BE2C (cell line): ENCODE results near the gene ROCK2.

Experiments
- DNase-seq: peaks from one replicate; pipeline ENCODE4 v3.0.0-alpha.2; 2020
- H3K27me3 ChIP-seq: fragments of 250-450 bp; sonication (Bioruptor Pico); 2 replicates; pipeline ENCODE4 v1.5.1; 2020; ENCODE audit warnings: mild to moderate bottlenecking
- H3K36me3 ChIP-seq: fragments of 250-450 bp; sonication (Bioruptor Pico); 2 replicates; pipeline ENCODE4 v1.5.1; 2020; ENCODE audit warnings: mild to moderate bottlenecking
- H3K4me1 ChIP-seq: fragments of 250-450 bp; sonication (Bioruptor Pico); 2 replicates; pipeline ENCODE4 v1.5.1; 2020
- H3K4me3 ChIP-seq: 2 replicates; pipeline ENCODE4 v1.5.1; 2011; ENCODE audit warnings: low read depth, low read length
- H3K9me3 ChIP-seq: fragments of 250-450 bp; sonication (Bioruptor Pico); 2 replicates; pipeline ENCODE4 v1.5.1; 2020
- TF ChIP-seq, protein P1 (sequence below): IDR thresholded peaks from 2 replicates; pipeline ENCODE4 v1.5.1; 2012; ENCODE audit warnings: mild to moderate bottlenecking, low read depth, low read length

Gene ROCK2

DNA sequence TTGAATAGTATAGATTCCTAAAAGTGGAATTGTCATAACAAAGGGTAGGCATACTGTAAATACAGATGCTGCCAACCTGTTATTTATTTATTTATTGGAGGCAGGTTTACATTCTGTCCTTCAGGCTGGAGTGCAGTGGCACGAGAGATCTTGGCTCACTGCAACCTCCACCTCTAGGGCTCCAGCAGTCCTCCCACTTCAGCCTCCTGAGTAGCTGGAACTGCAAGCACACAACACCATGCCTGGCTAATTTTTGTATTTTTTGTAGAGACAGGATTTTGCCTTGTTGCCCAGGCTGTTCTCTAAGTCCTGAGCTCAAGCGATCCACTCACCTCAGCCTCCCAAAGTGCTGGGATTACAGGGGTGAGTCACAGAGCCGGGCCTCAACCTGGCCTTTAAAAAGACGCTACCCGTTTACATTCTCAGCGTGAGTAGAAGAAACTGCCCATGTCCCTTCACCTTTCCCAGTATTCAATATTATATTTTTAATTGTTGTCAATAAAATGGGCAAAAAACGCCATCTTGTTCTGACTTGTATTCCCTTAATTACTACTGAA, 3.0 kb upstream of the ROCK2 start:
- Histone ChIP-seq H3K27me3 (no peaks in the 10 kb centered on the region), H3K4me1 (no peaks in the 10 kb centered on the region), H3K9me3 (no peaks in the 10 kb centered on the region), H3K4me3 (no peak overlapping the region), H3K36me3 (no peaks in the 10 kb centered on the region)
- no peak for DNase-seq
- TF ChIP-seq, protein P1, sequence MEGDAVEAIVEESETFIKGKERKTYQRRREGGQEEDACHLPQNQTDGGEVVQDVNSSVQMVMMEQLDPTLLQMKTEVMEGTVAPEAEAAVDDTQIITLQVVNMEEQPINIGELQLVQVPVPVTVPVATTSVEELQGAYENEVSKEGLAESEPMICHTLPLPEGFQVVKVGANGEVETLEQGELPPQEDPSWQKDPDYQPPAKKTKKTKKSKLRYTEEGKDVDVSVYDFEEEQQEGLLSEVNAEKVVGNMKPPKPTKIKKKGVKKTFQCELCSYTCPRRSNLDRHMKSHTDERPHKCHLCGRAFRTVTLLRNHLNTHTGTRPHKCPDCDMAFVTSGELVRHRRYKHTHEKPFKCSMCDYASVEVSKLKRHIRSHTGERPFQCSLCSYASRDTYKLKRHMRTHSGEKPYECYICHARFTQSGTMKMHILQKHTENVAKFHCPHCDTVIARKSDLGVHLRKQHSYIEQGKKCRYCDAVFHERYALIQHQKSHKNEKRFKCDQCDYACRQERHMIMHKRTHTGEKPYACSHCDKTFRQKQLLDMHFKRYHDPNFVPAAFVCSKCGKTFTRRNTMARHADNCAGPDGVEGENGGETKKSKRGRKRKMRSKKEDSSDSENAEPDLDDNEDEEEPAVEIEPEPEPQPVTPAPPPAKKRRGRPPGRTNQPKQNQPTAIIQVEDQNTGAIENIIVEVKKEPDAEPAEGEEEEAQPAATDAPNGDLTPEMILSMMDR, result no peak

DNA sequence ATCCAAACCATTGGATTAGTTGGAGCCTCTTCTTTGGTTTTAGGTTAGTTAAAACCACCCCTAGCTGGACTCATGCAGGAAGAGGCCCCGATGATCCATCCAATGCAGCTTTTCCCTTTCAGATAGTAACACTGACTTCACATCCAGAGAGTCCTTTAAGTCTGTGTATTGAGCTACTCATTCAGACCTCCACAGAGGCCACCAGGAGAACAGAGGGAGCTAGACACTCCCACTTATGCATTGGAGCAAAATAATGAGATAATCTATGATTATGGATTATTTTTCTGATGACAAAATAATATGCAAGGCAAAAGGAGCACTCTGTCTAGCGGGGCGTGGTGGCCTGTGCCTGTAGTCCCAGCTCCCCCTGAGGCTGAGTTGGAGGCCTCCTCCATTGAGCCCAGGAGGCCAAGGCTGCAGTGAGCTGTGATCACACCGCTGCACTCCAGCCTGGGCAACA, 1.6 kb upstream of the ROCK2 start:
- H3K4me3 ChIP-seq, result no peak overlapping the region

DNA sequence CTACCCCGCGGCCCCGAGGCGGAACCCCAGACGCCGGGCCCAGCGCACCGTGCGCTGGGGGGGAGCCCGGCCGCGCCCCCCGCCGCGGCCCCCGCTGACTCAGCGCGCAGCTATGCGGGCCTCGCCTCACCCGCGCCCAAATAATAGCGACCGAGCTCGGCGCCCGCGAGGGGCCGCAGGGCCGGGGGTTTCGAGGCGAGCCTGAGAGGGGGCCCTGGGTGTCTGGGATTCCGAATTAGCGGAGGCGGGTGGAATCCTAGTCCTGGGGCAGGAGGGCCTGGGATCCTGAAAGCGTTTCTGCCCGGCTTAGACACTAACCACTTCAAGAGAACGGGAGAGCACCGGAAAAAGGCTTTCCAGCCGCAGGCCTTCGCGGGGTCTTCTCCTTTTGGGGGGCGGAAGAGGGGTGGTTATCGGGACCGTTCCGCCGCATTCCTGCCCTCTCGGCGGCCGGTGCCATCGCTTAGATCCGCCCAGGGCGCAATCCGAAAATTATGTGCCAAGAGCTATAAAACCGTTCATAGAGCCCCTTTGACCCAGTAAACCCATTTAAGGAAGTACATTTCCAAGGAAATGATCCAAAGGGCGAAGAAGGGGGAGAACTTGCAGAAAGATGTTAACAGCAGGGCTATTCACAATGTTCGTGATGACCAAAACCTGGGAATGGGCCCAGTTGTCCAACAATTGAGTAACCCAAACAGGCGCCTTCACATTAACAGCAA, 681 bp upstream of the ROCK2 start:
- Histone ChIP-seq H3K36me3 (no peaks in the 10 kb centered on the region), H3K4me1 (no peaks in the 10 kb centered on the region), H3K27me3 (no peaks in the 10 kb centered on the region), H3K4me3 (peak overlapping the region; percentile 70), H3K9me3 (no peaks in the 10 kb centered on the region)
- TF ChIP-seq, protein P1, result no peak
- DNase-seq, result peak; percentile 45

More for the DNA sequence above, 1.6 kb upstream of the ROCK2 start:
- DNase-seq, result no peak
- Histone ChIP-seq H3K4me1 (no peaks in the 10 kb centered on the region), H3K27me3 (no peaks in the 10 kb centered on the region), H3K9me3 (no peaks in the 10 kb centered on the region), H3K36me3 (no peaks in the 10 kb centered on the region)
- TF ChIP-seq, protein P1, result no peak

DNA sequence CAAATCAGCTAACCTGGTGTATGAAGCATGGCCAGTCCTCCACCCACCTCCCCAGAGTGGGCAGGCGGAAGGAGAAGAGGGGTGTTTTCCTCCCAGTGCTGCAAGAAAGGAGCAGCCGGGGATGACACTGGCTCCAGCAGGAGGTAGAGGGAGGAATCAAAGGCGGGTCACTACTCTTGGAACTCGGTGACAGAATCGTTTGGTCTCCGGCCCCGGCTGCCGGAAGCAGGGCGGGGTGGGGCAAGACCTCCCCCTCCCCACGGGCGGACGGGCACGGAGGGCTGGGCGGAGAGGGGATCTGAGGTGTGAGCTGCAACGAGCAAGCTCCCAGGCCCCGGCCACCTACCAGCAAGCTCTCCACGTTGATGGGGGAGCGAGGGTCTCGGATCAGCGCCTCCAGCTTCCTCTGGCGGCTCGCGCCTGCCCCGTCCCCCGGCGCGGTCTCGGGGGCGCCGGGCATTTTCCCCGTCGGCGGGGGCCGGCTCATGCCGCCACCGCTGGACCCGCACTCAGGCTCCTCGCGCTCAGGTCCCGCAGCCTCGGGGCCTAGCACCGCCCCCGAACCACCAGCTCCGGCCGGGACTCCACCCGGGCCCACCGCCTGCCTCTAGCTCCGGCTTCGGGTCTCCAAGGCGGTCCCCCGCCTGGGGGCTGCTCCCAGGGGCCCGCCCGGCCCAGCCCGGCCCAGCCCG, 640 bp downstream of the ROCK2 start:
- peak overlapping the region; percentile 75 for H3K4me3 ChIP-seq
- no peaks in the 10 kb centered on the region for H3K4me1 ChIP-seq
- H3K27me3 ChIP-seq, result no peaks in the 10 kb centered on the region
- DNase-seq, result peak; percentile 59
- TF ChIP-seq, protein P1, result no peak
- H3K9me3 ChIP-seq, result no peaks in the 10 kb centered on the region
- no peaks in the 10 kb centered on the region for H3K36me3 ChIP-seq

DNA sequence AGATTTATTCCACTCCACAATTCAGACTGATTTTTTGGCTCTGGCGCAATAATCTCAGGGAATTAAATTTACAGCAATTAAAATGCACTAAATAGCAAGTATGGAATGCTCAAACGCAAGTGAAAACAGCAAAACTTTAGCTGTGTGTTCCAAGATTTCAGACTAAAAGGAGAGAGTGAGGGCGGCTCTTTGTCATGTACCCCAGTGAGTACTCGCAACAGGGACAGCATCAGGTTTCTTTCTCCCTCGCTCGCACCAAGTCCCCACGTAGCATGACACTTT, 1.1 kb downstream of the ROCK2 start:
- DNase-seq, result no peak
- H3K4me3 ChIP-seq, result peak overlapping the region; percentile 75
- H3K4me1 ChIP-seq, result no peaks in the 10 kb centered on the region
- H3K9me3 ChIP-seq, result no peaks in the 10 kb centered on the region
- H3K27me3 ChIP-seq, result no peaks in the 10 kb centered on the region
- no peaks in the 10 kb centered on the region for H3K36me3 ChIP-seq
- TF ChIP-seq, protein P1, result no peak
